ENCODE measurements around the gene BAIAP2L1. TPM values are rescaled to one million over a fixed set of nuclear protein-coding genes. Genes with fewer than 3 reads are reported as not detected.

The BAIAP2L1 gene
- total and polyA plus RNA-seq, 2 experiments from 2014 or later, result 5.9 to 7.4 TPM

- Histone ChIP-seq H3K4me3 (peak overlapping the region; percentile 38), H3K27me3 (replicated peaks; ENCODE audit: insufficient read depth) (no peaks in the 10 kb centered on the region), H3K79me2 (ENCODE audit: insufficient read depth) (no peaks in the 10 kb centered on the region), H3K4me1 (ENCODE audit: insufficient read depth) (peaks cover 44% of the 10 kb centered on the region), H3K4me2 (ENCODE audit: unreplicated experiment) (peak overlapping the region; percentile 60), H3F3A (ENCODE audit: insufficient read depth) (peaks cover 27% of the 10 kb centered on the region), H2AFZ (peak overlapping the region; percentile 22), H3K27ac (peak overlapping the region; percentile 79), H3K9ac (peak overlapping the region; percentile 59), H3K36me3 (ENCODE audit: low read depth) (no peaks in the 10 kb centered on the region), H3K9me2 (ENCODE audit: insufficient read depth) (no peaks in the 10 kb centered on the region), H4K20me1 (ENCODE audit: insufficient read depth) (no peaks in the 10 kb centered on the region), H3K9me3 (ENCODE audit: low read depth) (no peaks in the 10 kb centered on the region)
- in situ Hi-C loops (cut with MboI), result no loop called here
- WGBS, 2 experiments (ENCODE audit: low coverage in 1 of 2, low lambda C conversion rate in 2 of 2, missing lambda C conversion rate in 2 of 2), result 33 to 34% methylated on average over 22 of the region's 22 CpGs
- TF ChIP-seq EZH2 (IDR thresholded peaks at IDR 0.05; ENCODE audit: insufficient read depth, poor library complexity, severe bottlenecking), result no peak
- TF ChIP-seq EZH2phosphoT487 (IDR thresholded peaks at IDR 0.05; ENCODE audit: insufficient read depth, low read depth), result no peak
- peak; percentile 92 for DNase-seq
These were observed 46.2 kb downstream of the BAIAP2L1 start for GRCh38 chr7:98354511-98355249.

GRCh38 chr7:98354052-98354451 lies 46.8 kb downstream of the BAIAP2L1 start:
- Histone ChIP-seq H3K9me3 (ENCODE audit: low read depth) (no peaks in the 10 kb centered on the region), H3K27ac (peak overlapping the region; percentile 79), H4K20me1 (ENCODE audit: insufficient read depth) (no peaks in the 10 kb centered on the region), H3K4me3 (peak overlapping the region; percentile 38), H3F3A (ENCODE audit: insufficient read depth) (peaks cover 27% of the 10 kb centered on the region), H3K4me2 (ENCODE audit: unreplicated experiment) (peak overlapping the region; percentile 60), H3K36me3 (ENCODE audit: low read depth) (no peaks in the 10 kb centered on the region), H3K4me1 (ENCODE audit: insufficient read depth) (peaks cover 44% of the 10 kb centered on the region), H3K9me2 (ENCODE audit: insufficient read depth) (no peaks in the 10 kb centered on the region), H3K9ac (peak overlapping the region; percentile 59), H2AFZ (peak overlapping the region; percentile 22), H3K79me2 (ENCODE audit: insufficient read depth) (no peaks in the 10 kb centered on the region), H3K27me3 (replicated peaks; ENCODE audit: insufficient read depth) (no peaks in the 10 kb centered on the region)
- in situ Hi-C loops (cut with MboI), result no loop called here
- WGBS, 2 experiments (ENCODE audit: low coverage in 1 of 2, low lambda C conversion rate in 2 of 2, missing lambda C conversion rate in 2 of 2), result 78 to 85% methylated on average over 7 of the region's 7 CpGs
- DNase-seq, result no peak
- TF ChIP-seq EZH2phosphoT487 (IDR thresholded peaks at IDR 0.05; ENCODE audit: insufficient read depth, low read depth) (no peak), EZH2 (IDR thresholded peaks at IDR 0.05; ENCODE audit: insufficient read depth, poor library complexity, severe bottlenecking) (no peak)

GRCh38 chr7:98352621-98353020 lies 48.3 kb downstream of the BAIAP2L1 start:
- Histone ChIP-seq H3K4me1 (ENCODE audit: insufficient read depth) (peaks cover 38% of the 10 kb centered on the region), H3K79me2 (ENCODE audit: insufficient read depth) (no peaks in the 10 kb centered on the region), H3K27ac (peak overlapping the region; percentile 89), H3K27me3 (replicated peaks; ENCODE audit: insufficient read depth) (no peaks in the 10 kb centered on the region), H3K4me2 (ENCODE audit: unreplicated experiment) (peak overlapping the region; percentile 58), H3K9ac (peak overlapping the region; percentile 71), H4K20me1 (ENCODE audit: insufficient read depth) (no peaks in the 10 kb centered on the region), H3K4me3 (peak overlapping the region; percentile 26; the same call in 1 of the 2 replicates), H3K9me2 (ENCODE audit: insufficient read depth) (no peaks in the 10 kb centered on the region), H3K9me3 (ENCODE audit: low read depth) (no peaks in the 10 kb centered on the region), H3K36me3 (ENCODE audit: low read depth) (no peaks in the 10 kb centered on the region), H3F3A (ENCODE audit: insufficient read depth) (peaks cover 18% of the 10 kb centered on the region), H2AFZ (no peak overlapping the region)
- peak; percentile 95 for DNase-seq
- TF ChIP-seq EZH2phosphoT487 (IDR thresholded peaks at IDR 0.05; ENCODE audit: insufficient read depth, low read depth) (0 out of 2 replicates have a peak, but pooled peaks have one; percentile 57), EZH2 (IDR thresholded peaks at IDR 0.05; ENCODE audit: insufficient read depth, poor library complexity, severe bottlenecking) (no peak)
- 10 to 14% methylated on average over 4 of the region's 4 CpGs for WGBS, 2 experiments (ENCODE audit: low coverage in 1 of 2, low lambda C conversion rate in 2 of 2, missing lambda C conversion rate in 2 of 2)
- in situ Hi-C loops (cut with MboI), result no loop called here

- WGBS, 2 experiments (ENCODE audit: low coverage in 1 of 2, low lambda C conversion rate in 2 of 2, missing lambda C conversion rate in 2 of 2), result 69 to 79% methylated on average over 8 of the region's 8 CpGs
- Histone ChIP-seq H4K20me1 (ENCODE audit: insufficient read depth) (no peaks in the 10 kb centered on the region), H3K79me2 (ENCODE audit: insufficient read depth) (no peaks in the 10 kb centered on the region), H3K9ac (no peak overlapping the region), H2AFZ (no peak overlapping the region), H3K9me2 (ENCODE audit: insufficient read depth) (no peaks in the 10 kb centered on the region), H3K9me3 (ENCODE audit: low read depth) (no peaks in the 10 kb centered on the region), H3K4me1 (ENCODE audit: insufficient read depth) (peaks cover 32% of the 10 kb centered on the region), H3F3A (ENCODE audit: insufficient read depth) (peaks cover 18% of the 10 kb centered on the region), H3K27me3 (replicated peaks; ENCODE audit: insufficient read depth) (no peaks in the 10 kb centered on the region), H3K27ac (no peak overlapping the region), H3K4me2 (ENCODE audit: unreplicated experiment) (no peak overlapping the region), H3K36me3 (ENCODE audit: low read depth) (no peaks in the 10 kb centered on the region), H3K4me3 (no peak overlapping the region)
- no peak for DNase-seq
- in situ Hi-C loops (cut with MboI), result no loop called here
- TF ChIP-seq EZH2phosphoT487 (IDR thresholded peaks at IDR 0.05; ENCODE audit: insufficient read depth, low read depth) (no peak), EZH2 (IDR thresholded peaks at IDR 0.05; ENCODE audit: insufficient read depth, poor library complexity, severe bottlenecking) (no peak)
These were observed 49.8 kb downstream of the BAIAP2L1 start for GRCh38 chr7:98351136-98351535.

All from GM23248 (cell line).